ENCODE measurements around the gene PSMG1. TPM values are rescaled to one million over a fixed set of nuclear protein-coding genes. Genes with fewer than 3 reads are reported as not detected.
A peak's percentile ranks its signal among the peaks of the same experiment; 100 is the strongest.

The PSMG1 gene
- total and polyA plus RNA-seq, 2 donors (not counting 1 experiment from before 2014, with no cell fraction given): 55.5 to 62.3 TPM

GRCh38 chr21:39156024-39156423, 27.2 kb downstream of the PSMG1 start:
- no peak overlapping the region for H3K27ac ChIP-seq (ENCODE audit: insufficient read depth, low read length)
- H4K20me1 ChIP-seq (ENCODE audit: control insufficient read depth, extremely low read depth, insufficient read depth, low read length): no peaks in the 10 kb centered on the region
- H3K4me2 ChIP-seq (ENCODE audit: extremely low read depth, insufficient read depth, low read length): no peak overlapping the region
- no peak overlapping the region for H3K9ac ChIP-seq (ENCODE audit: insufficient read depth, low read length)
- H3K27me3 ChIP-seq (ENCODE audit: control insufficient read depth, insufficient read depth, low read length): no peaks in the 10 kb centered on the region
- no peaks in the 10 kb centered on the region for H3K4me1 ChIP-seq (ENCODE audit: control insufficient read depth, extremely low read depth, insufficient read depth, low read length)
- no peaks in the 10 kb centered on the region for H3K79me2 ChIP-seq (ENCODE audit: control insufficient read depth, insufficient read depth, low read length)
- H3K4me3 ChIP-seq (replicated peaks in 1 of 4; ENCODE audit: control extremely low read depth in 1 of 4, insufficient read depth in 1 of 4, low read depth in 3 of 4, low read length in 4 of 4): no peak overlapping the region
- TF ChIP-seq EZH2 (IDR thresholded peaks at IDR 0.05; ENCODE audit: low read length, missing control alignments): no peak
- TF ChIP-seq, protein P1, sequence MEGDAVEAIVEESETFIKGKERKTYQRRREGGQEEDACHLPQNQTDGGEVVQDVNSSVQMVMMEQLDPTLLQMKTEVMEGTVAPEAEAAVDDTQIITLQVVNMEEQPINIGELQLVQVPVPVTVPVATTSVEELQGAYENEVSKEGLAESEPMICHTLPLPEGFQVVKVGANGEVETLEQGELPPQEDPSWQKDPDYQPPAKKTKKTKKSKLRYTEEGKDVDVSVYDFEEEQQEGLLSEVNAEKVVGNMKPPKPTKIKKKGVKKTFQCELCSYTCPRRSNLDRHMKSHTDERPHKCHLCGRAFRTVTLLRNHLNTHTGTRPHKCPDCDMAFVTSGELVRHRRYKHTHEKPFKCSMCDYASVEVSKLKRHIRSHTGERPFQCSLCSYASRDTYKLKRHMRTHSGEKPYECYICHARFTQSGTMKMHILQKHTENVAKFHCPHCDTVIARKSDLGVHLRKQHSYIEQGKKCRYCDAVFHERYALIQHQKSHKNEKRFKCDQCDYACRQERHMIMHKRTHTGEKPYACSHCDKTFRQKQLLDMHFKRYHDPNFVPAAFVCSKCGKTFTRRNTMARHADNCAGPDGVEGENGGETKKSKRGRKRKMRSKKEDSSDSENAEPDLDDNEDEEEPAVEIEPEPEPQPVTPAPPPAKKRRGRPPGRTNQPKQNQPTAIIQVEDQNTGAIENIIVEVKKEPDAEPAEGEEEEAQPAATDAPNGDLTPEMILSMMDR (conservative IDR thresholded peaks at IDR 0.05 in 1 of 2, IDR thresholded peaks at IDR 0.05 in 1 of 2; ENCODE audit: low read depth in 1 of 2, low read length in 2 of 2): no peak
- peak in 1 of 2 donors; percentile 84 for DNase-seq (ENCODE audit: low read depth in 2 of 2)
- H3K36me3 ChIP-seq (ENCODE audit: control insufficient read depth, insufficient read depth, low read length): no peaks in the 10 kb centered on the region
- no peak overlapping the region for H2AFZ ChIP-seq (ENCODE audit: low read length)
- no peaks in the 10 kb centered on the region for H3K9me3 ChIP-seq (ENCODE audit: control insufficient read depth, insufficient read depth, low read depth, low read length)

DNA sequence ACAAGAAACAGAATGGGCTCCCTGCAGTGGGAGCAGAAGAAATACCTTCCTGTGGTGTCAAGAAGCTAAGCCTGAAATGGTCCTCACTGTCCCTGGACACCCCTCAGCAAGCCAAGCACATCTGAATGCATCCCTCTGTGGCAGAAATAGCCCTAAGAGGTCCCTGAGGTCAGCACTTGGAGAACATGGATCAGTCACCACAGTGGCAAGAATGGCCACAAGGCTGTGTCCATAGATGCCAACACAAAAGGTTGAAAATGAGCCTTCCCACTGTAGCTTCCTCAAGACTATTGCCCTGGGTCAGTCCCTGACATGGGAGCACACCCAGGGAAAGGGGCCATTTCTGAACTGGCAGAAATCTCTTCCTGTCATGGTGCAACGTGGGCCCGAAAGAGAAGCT, 27.7 kb downstream of the PSMG1 start:
- Histone ChIP-seq H3K9me3 (ENCODE audit: control insufficient read depth, insufficient read depth, low read depth, low read length) (no peaks in the 10 kb centered on the region), H3K79me2 (ENCODE audit: control insufficient read depth, insufficient read depth, low read length) (no peaks in the 10 kb centered on the region), H3K9ac (ENCODE audit: insufficient read depth, low read length) (no peak overlapping the region), H3K4me3 (replicated peaks in 1 of 4; ENCODE audit: control extremely low read depth in 1 of 4, insufficient read depth in 1 of 4, low read depth in 3 of 4, low read length in 4 of 4) (no peak overlapping the region), H4K20me1 (ENCODE audit: control insufficient read depth, extremely low read depth, insufficient read depth, low read length) (no peaks in the 10 kb centered on the region), H2AFZ (ENCODE audit: low read length) (no peak overlapping the region), H3K27ac (ENCODE audit: insufficient read depth, low read length) (no peak overlapping the region), H3K4me2 (ENCODE audit: extremely low read depth, insufficient read depth, low read length) (no peak overlapping the region), H3K4me1 (ENCODE audit: control insufficient read depth, extremely low read depth, insufficient read depth, low read length) (no peaks in the 10 kb centered on the region), H3K27me3 (ENCODE audit: control insufficient read depth, insufficient read depth, low read length) (no peaks in the 10 kb centered on the region), H3K36me3 (ENCODE audit: control insufficient read depth, insufficient read depth, low read length) (no peaks in the 10 kb centered on the region)
- no peak for TF ChIP-seq EZH2 (IDR thresholded peaks at IDR 0.05; ENCODE audit: low read length, missing control alignments)
- TF ChIP-seq, protein P1 (conservative IDR thresholded peaks at IDR 0.05 in 1 of 2, IDR thresholded peaks at IDR 0.05 in 1 of 2; ENCODE audit: low read depth in 1 of 2, low read length in 2 of 2): no peak
- DNase-seq (ENCODE audit: low read depth in 2 of 2): no peak

DNA sequence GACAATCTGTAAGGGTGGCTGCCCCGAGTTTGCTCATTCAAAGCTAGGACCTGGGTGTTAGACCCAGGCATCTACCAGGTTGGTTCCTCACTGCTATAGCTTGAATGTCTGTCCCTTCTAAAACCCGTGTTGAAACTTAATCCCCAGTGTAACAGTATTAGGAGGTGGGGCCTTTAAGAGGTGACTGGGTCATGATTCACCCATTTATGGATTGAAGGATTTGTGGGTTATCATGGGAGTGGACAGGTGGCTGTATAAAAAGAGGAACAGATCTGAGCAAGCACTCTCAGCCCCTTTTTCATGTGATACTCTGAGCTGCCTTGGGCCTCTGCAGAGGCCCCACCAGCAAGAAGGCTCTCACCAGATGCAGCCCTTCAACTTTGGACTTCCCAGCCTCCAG, 29.4 kb downstream of the PSMG1 start:
- DNase-seq (ENCODE audit: low read depth in 2 of 2): no peak

More for the DNA sequence above, 29.4 kb downstream of the PSMG1 start:
- Histone ChIP-seq H3K4me3 (replicated peaks in 1 of 4; ENCODE audit: control extremely low read depth in 1 of 4, insufficient read depth in 1 of 4, low read depth in 3 of 4, low read length in 4 of 4) (no peak overlapping the region), H3K9ac (ENCODE audit: insufficient read depth, low read length) (no peak overlapping the region), H4K20me1 (ENCODE audit: control insufficient read depth, extremely low read depth, insufficient read depth, low read length) (no peaks in the 10 kb centered on the region), H3K27me3 (ENCODE audit: control insufficient read depth, insufficient read depth, low read length) (no peaks in the 10 kb centered on the region), H3K36me3 (ENCODE audit: control insufficient read depth, insufficient read depth, low read length) (no peaks in the 10 kb centered on the region), H3K79me2 (ENCODE audit: control insufficient read depth, insufficient read depth, low read length) (no peaks in the 10 kb centered on the region), H3K9me3 (ENCODE audit: control insufficient read depth, insufficient read depth, low read depth, low read length) (no peaks in the 10 kb centered on the region), H2AFZ (ENCODE audit: low read length) (no peak overlapping the region), H3K4me2 (ENCODE audit: extremely low read depth, insufficient read depth, low read length) (no peak overlapping the region), H3K4me1 (ENCODE audit: control insufficient read depth, extremely low read depth, insufficient read depth, low read length) (no peaks in the 10 kb centered on the region), H3K27ac (ENCODE audit: insufficient read depth, low read length) (no peak overlapping the region)
- TF ChIP-seq EZH2 (IDR thresholded peaks at IDR 0.05; ENCODE audit: low read length, missing control alignments): no peak
- TF ChIP-seq, protein P1 (conservative IDR thresholded peaks at IDR 0.05 in 1 of 2, IDR thresholded peaks at IDR 0.05 in 1 of 2; ENCODE audit: low read depth in 1 of 2, low read length in 2 of 2): no peak
